ENCODE data around the gene ZNF436. TPM values are rescaled to one million over a fixed set of nuclear protein-coding genes. Genes with fewer than 3 reads are reported as not detected.
A peak's percentile ranks its signal among the peaks of the same experiment; 100 is the strongest.

Gene ZNF436
- total RNA-seq, 1 donor = 32.9 TPM

- peak overlapping the region; percentile 85 for H3K27ac ChIP-seq (ENCODE audit: low read depth, low read length)
- H2AFZ ChIP-seq (ENCODE audit: low read length) = no peak overlapping the region
- no peaks in the 10 kb centered on the region for H3K27me3 ChIP-seq (ENCODE audit: insufficient read depth, low read length)
- H3K36me3 ChIP-seq (ENCODE audit: insufficient read depth, low read length) = no peaks in the 10 kb centered on the region
- H3K4me3 ChIP-seq (ENCODE audit: insufficient read depth, low read length) = no peak overlapping the region
- H3K9me3 ChIP-seq (ENCODE audit: low read depth, low read length) = no peaks in the 10 kb centered on the region
- H3K4me1 ChIP-seq (ENCODE audit: insufficient read depth, low read length) = peaks cover 27% of the 10 kb centered on the region
- peak overlapping the region; percentile 44 for H3K4me2 ChIP-seq (ENCODE audit: insufficient read depth, low read length)
- no peaks in the 10 kb centered on the region for H4K20me1 ChIP-seq (ENCODE audit: insufficient read depth, low read length)
- peak; percentile 80 for DNase-seq (ENCODE audit: insufficient read length, low spot score, missing footprints)
- TF ChIP-seq CTCF (IDR thresholded peaks at IDR 0.05; ENCODE audit: extremely low read depth, low read depth, low read length) = no peak
- H3K79me2 ChIP-seq (ENCODE audit: insufficient read depth, low read length) = no peaks in the 10 kb centered on the region
Measured at GRCh38 chr1:23393706-23394105, 24.1 kb upstream of the ZNF436 start.

GRCh38 chr1:23392125-23392855 is 22.7 kb upstream of the ZNF436 start:
- no peak for TF ChIP-seq CTCF (IDR thresholded peaks at IDR 0.05; ENCODE audit: extremely low read depth, low read depth, low read length)
- H3K4me2 ChIP-seq (ENCODE audit: insufficient read depth, low read length) = no peak overlapping the region
- H4K20me1 ChIP-seq (ENCODE audit: insufficient read depth, low read length) = no peaks in the 10 kb centered on the region
- H3K4me3 ChIP-seq (ENCODE audit: insufficient read depth, low read length) = no peak overlapping the region
- DNase-seq (ENCODE audit: insufficient read length, low spot score, missing footprints) = no peak
- H3K27me3 ChIP-seq (ENCODE audit: insufficient read depth, low read length) = no peaks in the 10 kb centered on the region
- no peaks in the 10 kb centered on the region for H3K36me3 ChIP-seq (ENCODE audit: insufficient read depth, low read length)
- no peak overlapping the region for H3K27ac ChIP-seq (ENCODE audit: low read depth, low read length)
- peaks cover 27% of the 10 kb centered on the region for H3K4me1 ChIP-seq (ENCODE audit: insufficient read depth, low read length)
- no peaks in the 10 kb centered on the region for H3K9me3 ChIP-seq (ENCODE audit: low read depth, low read length)
- H3K79me2 ChIP-seq (ENCODE audit: insufficient read depth, low read length) = no peaks in the 10 kb centered on the region
- H2AFZ ChIP-seq (ENCODE audit: low read length) = no peak overlapping the region

- no peak overlapping the region for H2AFZ ChIP-seq (ENCODE audit: low read length)
- H3K27me3 ChIP-seq (ENCODE audit: insufficient read depth, low read length) = no peaks in the 10 kb centered on the region
- H3K4me2 ChIP-seq (ENCODE audit: insufficient read depth, low read length) = no peak overlapping the region
- no peak overlapping the region for H3K4me3 ChIP-seq (ENCODE audit: insufficient read depth, low read length)
- no peaks in the 10 kb centered on the region for H3K36me3 ChIP-seq (ENCODE audit: insufficient read depth, low read length)
- H3K27ac ChIP-seq (ENCODE audit: low read depth, low read length) = no peak overlapping the region
- DNase-seq (ENCODE audit: insufficient read length, low spot score, missing footprints) = no peak
- no peaks in the 10 kb centered on the region for H4K20me1 ChIP-seq (ENCODE audit: insufficient read depth, low read length)
- no peaks in the 10 kb centered on the region for H3K9me3 ChIP-seq (ENCODE audit: low read depth, low read length)
- no peak for TF ChIP-seq CTCF (IDR thresholded peaks at IDR 0.05; ENCODE audit: extremely low read depth, low read depth, low read length)
- H3K79me2 ChIP-seq (ENCODE audit: insufficient read depth, low read length) = no peaks in the 10 kb centered on the region
- H3K4me1 ChIP-seq (ENCODE audit: insufficient read depth, low read length) = peaks cover 22% of the 10 kb centered on the region
Measured at GRCh38 chr1:23389837-23390321, 20.2 kb upstream of the ZNF436 start.

GRCh38 chr1:23387494-23387893 is 17.9 kb upstream of the ZNF436 start:
- Histone ChIP-seq H3K4me1 (ENCODE audit: insufficient read depth, low read length) (peaks cover 4% of the 10 kb centered on the region), H3K27ac (ENCODE audit: low read depth, low read length) (no peak overlapping the region), H3K79me2 (ENCODE audit: insufficient read depth, low read length) (no peaks in the 10 kb centered on the region), H3K4me3 (ENCODE audit: insufficient read depth, low read length) (no peak overlapping the region), H3K36me3 (ENCODE audit: insufficient read depth, low read length) (no peaks in the 10 kb centered on the region), H3K9me3 (ENCODE audit: low read depth, low read length) (no peaks in the 10 kb centered on the region), H2AFZ (ENCODE audit: low read length) (no peak overlapping the region), H4K20me1 (ENCODE audit: insufficient read depth, low read length) (no peaks in the 10 kb centered on the region), H3K4me2 (ENCODE audit: insufficient read depth, low read length) (no peak overlapping the region), H3K27me3 (ENCODE audit: insufficient read depth, low read length) (no peaks in the 10 kb centered on the region)
- no peak for DNase-seq (ENCODE audit: insufficient read length, low spot score, missing footprints)
- TF ChIP-seq CTCF (IDR thresholded peaks at IDR 0.05; ENCODE audit: extremely low read depth, low read depth, low read length) = no peak
